Measurements from ENCODE around the gene AMPD1.

AMPD1 gene

DNA sequence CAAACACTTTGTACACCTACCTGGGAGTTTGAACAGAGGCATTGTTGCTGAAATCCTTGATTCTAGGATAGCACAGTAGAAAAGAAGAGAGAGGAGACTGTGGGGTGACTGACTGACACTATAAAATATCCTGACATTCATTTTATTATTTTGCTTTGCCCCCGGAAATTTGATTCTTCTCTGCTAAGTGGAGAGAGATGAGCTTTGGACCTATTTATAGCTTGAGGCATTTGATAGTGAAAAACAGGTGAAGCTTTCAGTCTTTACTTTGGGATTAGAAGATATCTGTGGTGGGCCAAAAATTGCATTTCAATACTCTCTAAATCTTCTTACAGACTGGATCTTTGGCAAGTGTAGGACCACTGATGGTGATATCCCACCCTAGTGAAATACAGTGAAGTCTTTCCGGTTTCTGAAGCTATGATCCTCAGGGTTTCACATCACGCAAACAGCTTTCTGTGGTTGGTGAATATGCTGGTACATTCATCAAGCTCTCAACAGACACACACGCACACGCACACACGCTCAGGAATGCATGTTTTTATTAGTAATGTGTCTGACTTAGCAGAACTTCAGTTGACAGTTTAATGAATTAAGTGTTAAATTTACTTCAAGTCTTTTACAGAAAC, at the start of gene AMPD1:
AMPD1 (minus strand) TSS at position 117 of the 629 bp plus-strand sequence; CDS start at position 42, 75 bp downstream.
- no peak for DNase-seq (ENCODE audit: extremely low read depth in 1 of 2, low read depth in 1 of 2)

DNA sequence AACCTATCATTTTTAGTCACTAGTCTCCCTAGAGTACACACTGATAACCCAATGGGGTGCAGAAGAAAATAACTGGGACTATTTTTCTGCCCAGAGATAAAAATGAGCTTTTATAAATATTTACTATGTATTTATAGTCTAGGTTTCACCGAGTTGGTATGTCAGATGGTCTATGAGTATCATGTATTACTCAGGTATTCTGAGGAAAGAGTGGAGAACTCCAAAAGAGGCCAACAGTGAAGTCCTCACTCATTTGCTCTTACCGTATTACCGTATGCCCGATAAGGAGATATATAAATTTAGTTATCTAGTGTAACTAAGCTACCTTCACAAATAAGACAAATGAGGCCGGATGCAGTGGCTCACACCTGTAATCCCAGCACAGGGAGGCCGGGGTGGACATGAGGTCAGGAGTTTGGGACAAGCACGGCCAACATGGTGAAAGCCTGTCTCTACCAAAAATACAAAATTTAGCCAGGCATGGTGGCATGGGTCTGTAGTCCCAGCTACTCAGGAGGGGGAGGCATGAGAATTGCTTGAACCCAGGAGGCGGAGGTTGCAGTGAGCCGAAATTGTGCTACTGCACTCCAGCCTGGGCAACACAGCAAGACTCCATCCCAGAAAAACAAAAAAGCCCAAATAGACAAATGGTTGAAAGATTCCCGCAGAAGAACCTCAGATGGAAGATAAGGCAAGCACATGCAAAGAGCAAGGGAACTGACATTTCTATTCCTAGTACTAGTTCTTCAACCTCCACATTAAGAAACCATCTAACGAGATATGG, 46.8 kb upstream of the AMPD1 start:
- no peak for DNase-seq (ENCODE audit: extremely low read depth in 1 of 2, low read depth in 1 of 2)

GRCh38 chr1:114740331-114740730, 45.0 kb upstream of the AMPD1 start:
- no peak for DNase-seq (ENCODE audit: extremely low read depth in 1 of 2, low read depth in 1 of 2)

DNA sequence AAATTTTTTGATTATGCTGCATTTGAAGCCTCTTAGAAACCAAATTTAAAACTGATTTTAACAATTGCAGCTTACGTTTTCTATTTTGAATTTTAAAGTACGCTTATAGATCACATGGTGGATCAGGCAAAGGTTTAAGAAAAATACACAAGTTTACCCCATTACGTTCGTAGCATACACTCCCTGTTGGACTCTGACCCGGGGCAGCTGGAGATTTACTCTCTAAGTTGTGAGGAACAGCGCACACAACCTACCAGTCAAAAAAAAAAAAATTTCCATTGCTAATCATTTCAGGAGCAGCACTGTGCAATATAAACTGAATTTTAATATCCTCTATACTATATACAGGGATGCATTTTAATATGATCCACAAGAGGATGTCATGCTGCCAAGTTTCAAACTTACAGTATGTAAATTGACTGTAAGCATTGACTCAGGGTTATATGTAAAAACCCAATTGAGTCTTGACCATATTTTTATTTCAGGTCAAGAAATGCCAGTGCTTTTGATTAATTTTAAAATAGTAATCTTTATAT, 42.0 kb upstream of the AMPD1 start:
- no peak for DNase-seq (ENCODE audit: extremely low read depth in 1 of 2, low read depth in 1 of 2)

DNA sequence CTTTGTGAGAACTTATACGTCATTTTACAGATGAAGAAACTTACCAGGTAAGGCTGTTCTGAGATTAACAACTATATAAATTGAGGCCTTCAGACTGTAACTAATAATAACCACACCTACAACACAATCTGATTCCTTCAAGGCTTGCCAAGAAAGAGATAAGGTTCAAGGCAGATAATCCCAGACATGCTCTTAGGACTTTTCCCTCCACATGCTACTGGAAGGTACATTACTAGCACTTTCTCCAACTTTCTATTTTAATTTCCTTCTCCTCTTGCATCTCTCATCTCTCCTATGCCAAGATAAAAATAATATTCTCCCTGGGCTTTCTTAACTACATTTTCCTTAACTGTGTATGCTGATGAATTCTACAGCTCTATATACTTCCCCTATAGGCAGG, 40.1 kb upstream of the AMPD1 start:
- no peak for DNase-seq (ENCODE audit: extremely low read depth in 1 of 2, low read depth in 1 of 2)

- DNase-seq (ENCODE audit: extremely low read depth in 1 of 2, low read depth in 1 of 2): no peak
These were observed 34.4 kb upstream of the AMPD1 start for GRCh38 chr1:114729782-114730181.

DNA sequence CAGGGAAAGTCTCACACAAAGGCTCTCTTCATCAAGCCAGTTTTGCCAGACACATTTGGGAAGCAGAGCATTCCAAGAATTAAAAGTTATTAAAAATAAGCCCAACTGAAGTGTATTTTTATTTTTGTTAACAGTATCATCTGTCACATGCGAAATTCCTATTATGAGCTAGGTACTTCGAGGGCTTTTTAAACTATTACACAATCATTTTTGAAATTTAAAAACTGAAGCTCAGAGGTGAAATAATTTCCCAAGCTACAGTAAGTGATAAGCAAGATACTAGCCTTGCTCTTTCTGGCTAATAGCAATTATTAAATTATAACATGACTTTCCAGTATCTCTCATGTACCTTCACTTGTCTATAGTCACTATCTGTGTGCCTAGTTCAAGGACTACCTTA, 33.2 kb upstream of the AMPD1 start:
- no peak for DNase-seq (ENCODE audit: extremely low read depth in 1 of 2, low read depth in 1 of 2)

GRCh38 chr1:114725230-114725629, 29.9 kb upstream of the AMPD1 start:
- no peak for DNase-seq (ENCODE audit: extremely low read depth in 1 of 2, low read depth in 1 of 2)

DNA sequence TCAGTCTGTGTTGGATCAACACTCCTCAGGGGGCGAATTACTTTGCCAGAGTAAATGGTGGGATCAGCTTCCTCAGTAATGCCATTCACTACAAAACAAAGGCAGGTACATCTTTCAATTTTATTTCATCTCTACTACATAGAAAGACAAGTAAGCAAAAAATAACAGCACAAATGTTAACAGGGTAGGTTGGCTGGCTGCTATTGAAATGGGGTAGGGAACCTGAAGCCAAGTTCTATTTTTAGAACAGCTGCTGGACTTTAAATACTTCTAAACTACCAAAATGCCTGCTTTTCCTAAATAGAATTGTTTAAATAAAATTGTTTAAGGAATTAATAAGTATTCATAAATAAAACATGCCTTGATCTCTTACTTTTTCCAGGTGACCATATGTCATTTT, 28.6 kb upstream of the AMPD1 start:
- no peak for DNase-seq (ENCODE audit: extremely low read depth in 1 of 2, low read depth in 1 of 2)

DNA sequence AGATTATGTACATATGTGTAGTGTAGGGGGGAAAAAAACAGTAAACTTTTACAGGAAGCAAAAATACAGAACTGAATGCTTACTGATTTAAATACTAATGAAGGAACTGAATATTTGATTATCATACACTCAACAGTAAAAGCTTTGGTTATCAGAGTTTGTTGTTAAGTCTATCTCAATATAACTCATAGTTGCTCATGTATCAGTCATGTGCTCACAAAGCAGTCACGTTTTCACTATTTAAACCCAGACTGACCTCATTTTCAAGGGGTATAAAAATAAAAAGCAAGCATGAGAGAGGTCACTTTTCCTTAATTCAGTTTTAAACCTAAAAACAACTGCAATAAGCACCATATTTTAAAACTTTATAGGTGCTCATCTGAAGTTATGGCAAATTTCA, 28.1 kb upstream of the AMPD1 start:
- no peak for DNase-seq (ENCODE audit: extremely low read depth in 1 of 2, low read depth in 1 of 2)

GRCh38 chr1:114720492-114720891, 25.1 kb upstream of the AMPD1 start:
- DNase-seq (ENCODE audit: extremely low read depth in 1 of 2, low read depth in 1 of 2): no peak

GRCh38 chr1:114719424-114719787, 24.1 kb upstream of the AMPD1 start:
- DNase-seq (ENCODE audit: extremely low read depth in 1 of 2, low read depth in 1 of 2): no peak

GRCh38 chr1:114718661-114719423, 23.5 kb upstream of the AMPD1 start:
- peak in 1 of 2 donors; percentile 32 for DNase-seq (ENCODE audit: extremely low read depth in 1 of 2, low read depth in 1 of 2)

DNA sequence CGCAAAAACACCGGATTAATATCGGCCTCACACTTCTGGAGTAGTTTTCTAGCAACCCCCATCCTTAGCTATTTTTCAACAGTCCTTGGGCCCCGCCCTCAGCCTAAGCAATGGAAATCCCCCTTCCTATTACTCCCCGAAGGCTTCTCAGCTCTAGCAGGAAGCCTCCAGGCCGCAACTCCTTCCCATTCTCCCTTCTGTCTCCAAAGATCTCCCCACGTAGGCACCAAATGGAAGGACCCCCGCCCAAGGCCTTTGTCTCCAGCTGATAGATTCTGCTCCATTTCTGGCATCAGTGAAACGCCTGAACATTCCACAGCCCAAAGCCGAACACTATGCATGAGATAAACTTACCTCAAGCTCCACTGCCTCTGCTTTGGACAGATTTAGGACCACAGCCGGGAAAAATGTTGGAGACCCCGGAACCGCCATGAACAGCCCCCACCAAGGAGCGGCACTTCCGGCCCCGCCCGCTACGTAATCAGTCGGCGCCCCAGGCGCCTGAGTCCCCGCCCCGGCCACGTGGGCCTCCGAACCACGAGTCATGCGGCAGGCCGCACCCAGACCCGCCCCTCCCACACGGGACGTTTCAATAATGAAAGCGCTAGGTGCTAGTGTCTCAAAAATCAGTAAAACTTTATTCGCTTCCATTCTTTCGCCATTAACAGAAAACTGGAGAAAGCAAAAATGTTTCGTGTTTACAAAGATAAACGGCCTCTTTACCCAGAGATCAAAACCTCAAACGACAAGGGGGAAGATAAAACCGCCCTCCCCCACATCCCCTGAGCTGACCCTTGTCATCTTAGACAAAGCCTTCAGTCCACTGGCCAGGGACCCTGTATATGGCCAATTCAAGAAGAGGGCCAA, 21.2 kb upstream of the AMPD1 start, which contains the start of gene NRAS:
NRAS (minus strand) TSS at position 468 of the 867 bp plus-strand sequence. CDS start 611 bp downstream, outside the sequence.
- peak; percentile 90 to 91 for DNase-seq (ENCODE audit: extremely low read depth in 1 of 2, low read depth in 1 of 2)

- no peak for DNase-seq (ENCODE audit: extremely low read depth in 1 of 2, low read depth in 1 of 2)
These were observed 20.6 kb upstream of the AMPD1 start for GRCh38 chr1:114715952-114716303.

- no peak for DNase-seq (ENCODE audit: extremely low read depth in 1 of 2, low read depth in 1 of 2)
These were observed 17.6 kb upstream of the AMPD1 start for GRCh38 chr1:114712977-114713376.

DNA sequence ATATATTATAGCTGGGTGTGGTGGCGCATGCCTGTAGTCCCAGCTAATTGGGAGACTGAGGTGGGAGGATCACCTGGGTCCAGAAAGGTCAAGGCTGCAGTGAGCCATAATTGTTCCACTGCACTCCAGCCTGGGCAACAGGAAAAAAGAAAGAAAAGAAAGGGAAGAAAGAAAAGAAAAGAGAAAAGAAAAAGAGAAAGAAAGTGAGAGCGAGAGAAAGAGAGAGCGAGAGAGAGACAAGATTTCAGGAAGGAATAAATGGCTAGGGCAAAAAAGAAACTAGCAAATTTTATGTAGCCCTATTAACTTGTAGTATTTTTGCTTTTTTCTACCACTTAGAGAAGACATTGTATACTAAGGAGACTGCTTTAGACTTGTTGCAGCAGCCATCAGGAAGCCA, 15.0 kb upstream of the AMPD1 start:
- DNase-seq (ENCODE audit: extremely low read depth in 1 of 2, low read depth in 1 of 2): no peak

GRCh38 chr1:114707604-114708003, 12.3 kb upstream of the AMPD1 start:
- DNase-seq (ENCODE audit: extremely low read depth in 1 of 2, low read depth in 1 of 2): no peak

DNA sequence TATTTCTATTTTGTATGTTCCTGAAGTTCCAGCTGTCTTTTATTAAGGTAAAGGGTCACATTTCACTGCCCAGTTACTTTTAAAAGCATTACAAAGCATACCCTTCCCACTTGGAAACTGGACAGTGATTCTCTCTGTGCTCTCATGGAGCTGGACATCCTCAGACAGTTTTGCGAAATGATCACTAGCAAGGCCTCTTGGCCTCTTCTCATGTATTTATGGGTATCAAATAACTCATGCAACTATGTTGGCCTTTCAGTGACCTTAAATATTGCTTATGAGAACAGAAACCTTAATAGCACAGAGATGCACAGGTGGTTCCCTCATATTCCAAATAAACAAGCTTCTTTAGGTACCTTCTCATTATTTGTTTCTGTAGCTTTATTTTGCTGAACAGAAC, 7.9 kb upstream of the AMPD1 start:
- DNase-seq (ENCODE audit: extremely low read depth in 1 of 2, low read depth in 1 of 2): no peak

- no peak for DNase-seq (ENCODE audit: extremely low read depth in 1 of 2, low read depth in 1 of 2)
These were observed 7.4 kb upstream of the AMPD1 start for GRCh38 chr1:114702737-114703136.

DNA sequence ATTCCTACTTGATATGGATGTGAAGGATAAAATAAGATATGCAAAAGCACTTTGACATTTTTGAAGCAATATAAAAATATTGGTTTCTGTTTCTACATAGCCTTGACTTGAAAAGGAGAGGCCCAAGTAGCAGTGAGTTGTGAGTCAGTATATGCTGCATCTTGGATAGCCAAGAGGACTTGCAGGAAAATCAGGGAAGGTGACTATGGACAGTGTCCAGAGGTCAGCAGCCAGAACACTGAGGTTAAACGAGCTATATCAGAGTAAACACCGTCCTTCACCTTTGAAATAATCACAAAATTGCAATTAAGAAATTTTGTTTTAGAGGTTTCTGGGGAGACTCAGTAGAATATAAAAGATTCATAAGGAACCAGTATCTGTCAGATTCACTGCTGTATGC, 6.6 kb upstream of the AMPD1 start:
- DNase-seq (ENCODE audit: extremely low read depth in 1 of 2, low read depth in 1 of 2): no peak

All from stimulated activated CD8-positive, alpha-beta memory T cell treated with anti-CD3 and anti-CD28 coated beads, Interleukin-7, amount 100 ng/mL, for 48 hours (primary cell).